PC-9 (cell line): Measurements from ENCODE around the gene COLQ.

Experiments
- CTCF ChIP-seq: fragments of 200-600 bp; sonication (generic); conservative IDR thresholded peaks from 2 replicates; pipeline ENCODE4 v1.6.1; 2017; ENCODE audit warnings: mixed run types, antibody characterized with exemption, mild to moderate bottlenecking, moderate library complexity
- EZH2 ChIP-seq: fragments of 200-600 bp; sonication (generic); IDR thresholded peaks from 2 replicates; pipeline ENCODE4 v1.8.0; 2017; ENCODE audit warnings: antibody characterized with exemption, low read depth

GRCh38 chr3:15500107-15500724, 21.3 kb downstream of the COLQ start:
- TF ChIP-seq CTCF (no peak), EZH2 (no peak)
